HPDE6-E6E7 (cell line): ENCODE data around the gene TRA2B.
"Not testable (repeated sequence)": the region's sequence is repeated elsewhere in the genome, so short reads cannot be mapped to it uniquely, and the experiment has no call there.

ENCODE experiments used
- DNase-seq: peaks from one replicate; pipeline ENCODE4 v3.0.0; 2011; ENCODE audit warnings: missing footprints; ENCODE audit errors: extremely low spot score

The TRA2B gene

DNA sequence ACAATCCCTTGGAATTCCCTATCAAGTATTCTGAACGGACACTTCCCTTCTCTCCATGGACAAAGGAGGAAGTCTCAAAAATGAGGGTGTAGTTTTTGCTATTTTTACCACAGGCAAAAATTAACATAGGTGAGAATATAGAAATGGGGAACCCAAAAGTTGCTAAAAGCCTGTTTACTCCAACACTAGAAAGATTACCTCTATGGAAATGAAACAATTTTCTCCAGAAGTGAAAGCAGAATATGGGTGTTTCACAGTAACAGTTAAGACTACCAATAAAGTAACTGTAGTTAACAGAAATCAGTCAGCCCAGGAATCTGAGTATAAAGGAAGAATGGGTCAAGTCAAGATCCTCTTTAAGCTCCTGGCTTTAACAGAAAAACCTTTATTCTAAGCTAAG lies 9.3 kb downstream of the TRA2B start:
- no peak for DNase-seq

DNA sequence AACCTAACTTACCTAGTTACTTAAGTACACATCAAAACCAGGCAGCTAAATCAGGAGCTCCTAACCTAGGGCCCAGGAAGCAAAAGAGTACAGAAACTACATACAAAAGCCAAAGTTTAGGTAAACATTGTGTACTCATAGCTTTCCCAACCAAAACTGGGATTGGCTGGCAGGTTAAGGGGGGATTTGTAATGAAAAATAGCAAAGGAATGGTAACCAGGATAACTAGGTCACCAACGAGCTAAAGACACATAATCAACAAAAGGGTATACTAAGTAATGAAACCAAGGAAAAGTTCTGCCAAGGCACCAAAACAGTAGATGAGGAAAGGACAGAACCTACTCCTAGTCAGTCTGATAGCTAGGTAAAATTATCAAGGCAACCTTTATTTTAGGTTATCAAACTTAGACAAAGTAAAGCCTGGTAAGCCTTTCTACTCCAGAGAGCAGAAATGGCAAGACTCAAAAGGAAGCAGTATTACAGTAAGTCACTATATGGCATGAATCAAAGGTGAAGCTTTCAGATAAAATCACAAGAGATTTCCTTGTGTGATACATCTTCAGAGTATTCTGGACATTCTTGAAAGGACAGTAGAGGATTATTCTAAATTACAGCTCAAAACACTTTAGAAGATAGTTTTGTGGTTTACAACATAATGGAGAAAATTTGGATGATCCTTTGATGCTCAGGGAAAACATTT lies 10.2 kb downstream of the TRA2B start:
- DNase-seq = no peak

DNA sequence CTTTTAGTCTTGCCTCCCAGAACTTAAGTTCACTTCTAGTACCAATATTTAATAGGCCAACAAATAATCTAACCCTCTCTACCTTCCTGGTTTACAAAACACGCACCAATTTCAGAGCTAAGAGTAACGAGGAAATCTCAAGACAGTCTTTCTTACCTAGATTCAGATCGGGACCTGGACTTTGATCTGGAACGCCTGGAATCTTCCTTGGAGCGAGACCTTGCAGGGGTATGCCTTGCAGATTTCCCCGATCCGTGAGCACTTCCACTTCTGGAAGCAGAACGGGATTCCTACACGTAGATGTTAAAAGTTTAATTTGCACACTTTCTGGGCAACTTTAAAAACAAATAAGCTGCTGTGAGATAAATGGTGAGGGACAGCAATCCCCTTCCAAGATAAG lies 11.4 kb downstream of the TRA2B start:
- DNase-seq = no peak

DNA sequence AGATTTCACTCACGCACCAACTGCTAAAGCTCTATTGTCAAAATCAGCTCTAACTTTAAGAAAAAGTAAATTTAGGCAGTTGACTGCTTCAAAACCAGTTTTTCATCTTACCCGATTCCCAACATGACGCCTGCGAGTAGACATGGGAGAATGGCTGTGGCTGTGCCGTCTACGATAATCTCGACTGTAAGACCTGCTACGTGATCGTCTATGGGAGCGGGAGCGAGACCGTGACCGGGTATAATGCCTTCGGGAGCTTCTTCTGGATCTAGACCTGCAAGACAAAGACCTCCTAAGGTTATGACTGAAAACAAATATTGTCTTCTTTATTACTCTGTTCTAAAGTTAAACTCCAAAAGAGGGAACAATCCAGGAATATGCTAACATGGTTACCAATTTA lies 12.5 kb downstream of the TRA2B start:
- no peak for DNase-seq

DNA sequence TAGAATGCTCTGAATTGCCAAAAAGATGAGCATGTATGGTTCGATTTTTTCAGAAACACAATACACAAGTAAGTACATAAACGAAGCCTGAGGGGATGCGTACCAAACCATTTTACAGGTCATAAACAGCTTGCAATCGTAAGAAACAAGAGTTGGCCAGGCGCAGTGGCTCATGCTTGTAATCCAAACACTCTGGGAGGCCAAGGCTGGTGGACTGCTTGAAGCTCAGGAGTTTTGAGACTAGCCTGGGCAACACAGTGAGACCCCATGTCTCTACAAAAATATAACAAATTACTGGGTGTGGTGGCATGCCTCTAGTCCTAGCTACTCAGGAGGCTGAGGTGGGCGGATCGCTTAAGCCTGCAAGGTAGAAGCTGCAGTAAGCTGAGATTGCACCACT lies 13.4 kb downstream of the TRA2B start:
- DNase-seq = no peak

DNA sequence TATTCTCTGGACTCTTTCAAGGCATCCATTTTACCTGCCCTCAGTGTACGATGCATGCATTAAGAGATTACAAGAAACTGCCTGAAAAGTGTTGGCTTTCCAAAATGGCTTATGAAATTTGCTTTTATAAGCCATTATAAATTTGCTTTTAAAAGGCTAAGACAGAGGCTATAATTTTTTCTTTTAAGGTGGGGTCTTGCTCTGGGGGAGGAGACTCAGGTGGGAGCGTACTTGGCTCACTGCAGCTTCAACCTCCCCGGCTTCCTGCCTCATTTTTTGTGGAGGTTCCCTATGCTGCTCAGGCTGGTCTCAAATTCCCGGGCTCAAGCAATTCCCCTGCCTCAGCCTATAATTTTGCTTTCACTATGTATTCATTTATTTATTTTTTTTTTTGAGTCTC lies 17.6 kb downstream of the TRA2B start:
- DNase-seq = no peak

DNA sequence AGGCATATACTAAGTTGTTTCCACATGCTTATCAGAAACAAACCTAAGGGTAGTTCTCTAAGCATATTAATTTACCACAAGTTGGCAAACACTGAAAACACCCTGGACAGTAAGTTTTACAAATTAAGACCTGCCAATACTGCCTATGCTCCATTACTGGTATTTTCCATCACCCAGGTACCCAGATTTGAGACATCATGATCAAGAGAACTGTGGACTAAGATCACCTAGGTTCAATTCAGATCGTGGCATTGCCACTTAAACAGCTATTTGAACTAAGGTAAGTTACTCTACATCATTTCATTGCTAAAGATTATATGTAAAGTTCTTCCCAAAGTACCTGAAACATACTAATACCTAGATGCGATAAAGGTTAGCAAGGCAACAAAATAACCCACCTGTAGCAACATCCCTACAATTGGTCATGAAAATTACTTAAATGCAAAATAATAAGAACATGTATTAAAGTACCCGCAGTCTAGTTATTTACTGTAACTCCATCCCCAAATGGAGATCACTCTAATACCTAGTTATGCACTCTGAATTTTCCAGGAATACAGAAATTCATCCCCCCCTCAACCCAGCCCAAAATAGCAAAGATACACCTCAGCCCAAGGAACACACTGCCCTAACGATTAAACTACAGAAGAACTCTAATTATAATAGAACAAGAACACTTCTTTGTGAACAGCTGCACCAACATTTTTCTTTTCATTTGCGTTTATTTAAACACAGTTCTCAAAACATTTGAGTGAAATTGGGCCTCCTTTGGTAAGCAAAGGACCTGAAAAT lies 21.6 kb downstream of the TRA2B start:
- no peak for DNase-seq

DNA sequence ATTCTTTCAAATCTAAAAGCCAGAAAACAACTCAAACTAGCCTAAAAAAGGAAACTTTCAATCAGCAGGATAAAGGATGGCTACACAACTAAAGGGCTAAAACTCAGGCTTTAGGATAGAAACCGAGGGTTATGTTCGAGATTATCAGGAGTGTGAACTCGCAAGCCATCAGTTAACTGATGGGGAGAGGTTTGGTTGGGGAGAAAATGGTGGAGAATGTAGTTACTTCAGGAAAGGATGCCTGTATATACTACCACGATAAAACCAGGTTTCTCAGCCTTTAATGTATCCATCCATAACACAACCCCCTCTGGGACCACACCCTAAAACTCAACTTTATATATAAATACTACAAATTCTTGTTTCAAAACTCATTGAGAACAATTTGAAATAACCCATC lies 22.2 kb downstream of the TRA2B start:
- DNase-seq = no peak

DNA sequence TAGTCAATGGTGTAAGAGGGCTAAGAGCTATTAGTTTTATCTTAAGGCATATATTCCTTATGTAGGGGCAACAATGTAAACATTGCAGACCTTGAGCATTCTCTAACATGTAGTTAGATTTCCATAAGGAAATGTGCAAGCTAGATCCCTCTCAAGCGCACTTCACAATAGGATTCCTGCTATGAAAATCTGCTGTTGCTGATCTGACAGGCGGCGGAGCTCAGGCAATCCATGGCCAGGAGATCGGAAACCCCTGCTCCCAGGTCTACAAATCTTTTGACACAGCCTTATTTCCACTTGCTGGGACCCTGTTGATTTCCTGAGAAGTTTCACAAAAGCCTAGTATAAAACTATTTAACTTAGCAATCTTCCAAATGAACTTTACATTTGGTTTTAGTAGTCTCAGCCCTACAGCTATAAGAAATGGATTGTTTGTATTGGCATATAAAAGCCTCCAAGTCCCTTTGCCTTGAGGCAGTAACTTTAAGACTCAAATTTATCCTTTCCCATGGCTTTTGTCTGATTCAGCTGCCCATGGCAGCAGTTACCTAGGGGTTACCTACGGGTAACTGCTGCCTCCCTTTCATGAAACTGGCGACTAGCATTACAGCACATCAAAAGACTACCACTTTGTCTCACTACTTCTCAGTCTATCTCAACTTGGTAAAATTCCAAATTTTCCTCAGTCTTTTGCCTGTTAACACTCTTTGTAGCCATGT lies 22.7 kb downstream of the TRA2B start:
- no peak for DNase-seq

DNA sequence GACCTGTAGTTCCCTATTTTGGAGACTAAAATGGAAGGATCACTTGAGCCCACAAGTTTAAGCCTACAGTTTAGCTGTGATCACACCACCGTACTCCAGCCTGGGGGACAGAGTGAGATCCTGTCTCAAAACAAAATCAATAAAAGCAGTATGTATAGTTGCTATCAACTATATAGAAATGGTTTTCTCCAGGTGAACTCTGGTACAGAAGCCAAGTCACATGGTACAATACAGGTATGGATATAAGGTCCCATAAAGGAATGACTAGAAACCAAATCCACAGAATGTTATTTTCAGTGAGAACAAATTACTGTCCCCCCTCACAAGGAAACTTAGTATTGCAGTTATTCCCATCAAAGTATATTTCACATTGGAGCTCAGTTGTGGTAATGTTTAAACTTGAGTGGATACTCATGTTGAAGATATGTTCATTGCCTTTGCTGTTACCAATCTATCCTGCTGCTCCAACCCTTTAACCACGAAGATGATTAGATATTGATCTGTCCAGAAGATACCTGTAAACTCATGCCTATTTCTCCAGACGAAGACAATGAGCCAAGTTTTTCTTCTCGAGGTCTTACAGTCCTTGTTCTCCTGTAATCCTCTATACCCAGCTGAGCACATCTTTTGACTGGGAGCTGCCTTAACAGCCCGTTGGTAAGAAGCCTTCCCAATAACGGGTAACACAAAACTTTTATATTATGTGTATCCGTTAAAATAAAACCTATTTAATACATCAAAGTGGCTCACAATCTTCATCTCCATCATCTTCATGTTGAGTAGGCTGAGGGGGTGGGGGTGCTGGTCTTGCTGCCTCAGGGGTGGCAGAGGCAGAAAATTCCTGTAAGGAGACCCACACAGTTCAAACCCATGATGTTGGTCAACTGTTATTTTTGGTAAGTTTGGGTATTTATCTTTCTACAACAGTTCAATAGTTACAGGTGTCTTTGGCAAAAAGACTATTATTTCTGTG lies 24.6 kb downstream of the TRA2B start:
- DNase-seq = no peak

DNA sequence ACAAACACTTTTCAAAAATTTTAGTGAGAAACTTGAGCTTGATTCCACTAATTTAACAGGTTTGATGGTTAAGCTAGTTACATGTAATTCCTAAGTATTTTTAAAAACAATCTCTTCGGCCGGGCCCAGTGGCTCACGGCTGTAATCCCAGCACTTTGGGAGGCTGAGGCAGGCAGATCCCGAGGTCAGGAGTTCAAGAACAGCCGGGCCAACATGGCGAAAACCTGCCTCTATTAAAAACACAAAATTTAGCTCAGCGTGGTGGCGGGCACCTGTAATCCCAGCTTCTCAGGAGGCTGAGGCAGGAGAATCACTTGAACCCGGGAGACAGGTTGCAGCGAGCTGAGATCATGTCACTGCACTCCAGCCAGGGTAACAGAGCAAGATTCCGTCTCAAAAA lies 25.3 kb downstream of the TRA2B start:
- DNase-seq = no peak

DNA sequence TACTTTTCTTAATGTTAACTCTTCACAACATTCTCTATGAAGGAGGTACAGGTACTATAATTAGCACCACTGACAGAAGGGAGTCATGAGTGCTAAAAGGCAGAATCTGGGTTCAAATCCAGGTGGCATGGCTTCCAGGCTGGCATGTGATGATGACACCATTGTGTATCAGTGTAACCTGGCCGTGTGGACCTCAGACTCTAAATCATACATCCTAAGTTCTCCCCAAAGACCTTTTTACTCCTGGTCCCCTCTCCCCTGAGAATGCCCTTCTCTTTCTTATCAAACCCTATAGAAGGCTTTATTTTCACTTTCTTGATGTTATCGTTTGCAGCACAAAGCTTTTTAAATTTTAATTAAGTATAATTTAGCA lies 26.8 kb downstream of the TRA2B start:
- DNase-seq = not testable (repeated sequence)

DNA sequence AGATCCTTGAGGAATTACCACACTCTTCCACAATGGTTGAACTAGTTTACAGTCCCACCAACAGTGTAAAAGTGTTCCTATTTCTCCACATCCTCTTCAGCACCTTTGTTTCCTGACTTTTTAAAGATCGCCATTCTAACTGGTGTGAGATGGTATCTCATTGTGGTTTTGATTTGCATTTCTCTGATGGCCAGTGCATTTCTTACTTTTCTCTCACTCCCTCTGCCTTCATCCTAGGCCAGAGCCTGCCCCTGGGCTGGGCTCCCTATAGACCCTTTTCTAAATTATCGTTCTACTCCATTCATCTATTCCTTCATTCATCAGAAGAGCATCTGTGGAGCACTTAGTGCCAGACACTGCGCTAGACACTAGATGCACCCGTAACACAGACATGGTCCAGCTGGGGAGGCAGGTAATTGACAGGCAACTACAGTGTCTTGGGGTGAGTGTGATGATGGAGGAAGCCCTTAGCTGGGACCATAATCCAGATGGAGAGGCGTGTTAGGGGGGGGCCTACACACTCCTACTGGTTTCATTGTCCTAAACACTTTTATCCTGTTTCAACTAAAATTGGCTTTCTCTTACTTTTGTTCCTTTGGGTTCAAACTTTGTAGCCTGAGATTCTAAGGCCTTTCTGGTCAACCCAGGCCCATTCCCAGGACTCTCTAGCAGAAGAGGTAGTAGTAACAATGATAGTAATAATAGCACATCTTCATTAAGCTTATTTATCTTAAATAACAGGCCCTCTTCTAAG lies 27.3 kb downstream of the TRA2B start:
- not testable (repeated sequence) for DNase-seq

DNA sequence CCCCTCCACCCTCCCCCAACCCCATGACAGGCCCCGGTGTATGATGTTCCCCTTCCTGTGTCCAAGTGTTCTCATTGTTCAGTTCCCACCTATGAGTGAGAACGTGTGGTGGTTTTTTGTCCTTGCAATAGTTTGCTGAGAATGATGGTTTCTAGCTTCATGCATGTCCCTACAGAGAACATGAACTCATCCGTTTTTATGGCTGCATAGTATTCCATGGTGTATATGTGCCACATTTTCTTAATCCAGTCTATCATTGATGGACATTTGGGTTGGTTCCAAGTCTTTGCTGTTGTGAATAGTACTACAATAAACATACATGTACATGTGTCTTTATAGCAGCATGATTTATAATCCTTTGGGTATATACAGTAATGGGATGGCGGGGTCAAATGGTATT lies 27.9 kb downstream of the TRA2B start:
- not testable (repeated sequence) for DNase-seq

DNA sequence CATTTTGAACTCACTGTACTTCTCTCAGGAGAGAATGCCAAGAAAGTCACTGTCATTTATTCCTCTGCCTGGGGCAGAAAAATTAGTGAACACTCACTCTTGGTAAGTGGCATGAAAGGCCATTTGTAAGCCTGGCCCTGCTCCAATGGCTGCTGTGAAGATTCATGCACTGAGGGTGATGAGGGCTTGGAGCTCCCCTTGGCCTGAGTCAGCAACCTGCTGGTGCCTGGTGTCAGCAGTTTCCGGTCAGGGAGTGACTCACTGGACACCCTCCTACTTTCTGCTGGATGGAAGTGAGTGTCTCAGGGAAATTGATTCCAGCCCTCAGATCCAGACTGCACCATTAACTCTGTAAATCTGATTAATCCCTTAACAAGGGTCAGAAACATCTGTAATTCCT lies 37.6 kb downstream of the TRA2B start:
- peak; percentile 93 for DNase-seq

DNA sequence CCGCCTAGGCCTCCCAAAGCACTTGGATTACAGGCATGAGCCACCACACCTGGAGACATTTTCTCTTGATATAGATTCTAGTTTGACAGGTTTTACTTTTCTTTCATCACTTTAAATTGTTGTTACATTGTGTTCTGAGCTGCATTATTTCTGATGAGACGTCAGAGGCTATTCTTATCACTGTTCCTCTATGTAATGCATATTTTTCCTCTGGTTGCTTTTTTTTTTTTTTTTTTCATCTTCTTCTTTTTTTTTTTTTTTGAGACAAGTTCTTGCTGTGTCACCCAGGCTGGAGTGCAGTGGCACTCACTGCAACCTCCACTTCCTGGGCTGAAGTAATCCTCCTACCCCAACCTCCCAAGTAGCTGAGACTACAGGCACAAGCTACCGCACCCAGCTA lies 41.2 kb downstream of the TRA2B start:
- DNase-seq = no peak

DNA sequence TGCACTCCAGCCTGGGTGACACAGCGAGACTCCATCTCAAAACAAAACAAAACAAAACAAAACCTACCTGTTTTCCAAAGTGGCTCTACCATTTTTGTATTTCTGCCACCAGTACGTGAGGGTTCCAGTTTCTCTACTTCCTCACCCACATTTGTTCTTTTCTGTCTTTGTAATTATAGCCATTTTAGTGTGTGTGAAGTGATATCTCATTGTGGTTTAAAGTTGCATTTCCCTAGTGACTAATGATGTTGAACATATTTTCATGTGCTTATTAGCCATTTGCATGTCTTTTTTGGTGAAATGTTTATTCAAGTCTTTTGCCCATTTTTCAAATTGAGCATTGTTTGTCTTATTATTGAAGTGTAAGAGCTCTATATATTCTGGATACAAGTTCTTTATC lies 50.7 kb downstream of the TRA2B start:
- no peak for DNase-seq

DNA sequence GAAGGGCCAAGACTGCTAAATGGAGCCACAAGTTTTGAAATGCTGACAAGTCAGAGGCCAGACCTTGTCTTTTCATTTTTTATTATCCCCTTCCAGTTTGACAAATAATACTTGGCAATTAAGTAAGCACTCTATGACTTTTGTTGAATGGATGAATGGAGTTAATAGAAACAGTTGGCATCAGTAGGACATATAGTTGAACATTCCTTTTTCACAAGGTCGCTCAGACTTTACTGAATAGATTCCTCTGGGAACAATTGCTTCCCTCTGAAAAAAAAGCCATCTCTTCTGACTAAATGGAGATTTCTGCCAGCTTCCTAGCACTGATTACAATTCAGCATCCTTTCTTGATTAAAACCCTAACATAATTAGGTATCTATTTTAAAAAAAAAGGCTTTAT lies 53.2 kb downstream of the TRA2B start:
- DNase-seq = no peak

DNA sequence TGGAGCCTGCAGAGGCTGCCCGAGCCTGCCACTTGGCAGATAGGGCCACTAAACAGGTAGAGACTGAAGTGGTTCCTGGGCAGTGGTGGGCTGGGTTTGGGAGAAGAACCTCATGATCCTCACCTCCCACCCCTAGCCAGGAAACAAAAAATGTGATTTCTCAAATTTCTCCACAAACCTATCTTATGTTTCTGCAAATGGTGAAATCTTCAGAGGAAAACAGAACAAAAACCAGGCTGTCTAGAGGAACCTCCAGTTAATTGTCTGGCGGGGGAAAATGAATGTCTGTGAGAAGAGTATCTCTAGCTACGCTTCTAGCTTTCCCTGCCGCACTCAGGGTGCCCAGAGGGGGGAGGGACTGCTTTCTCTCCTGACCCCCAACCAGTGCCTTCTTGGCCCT lies 55.9 kb downstream of the TRA2B start:
- no peak for DNase-seq

DNA sequence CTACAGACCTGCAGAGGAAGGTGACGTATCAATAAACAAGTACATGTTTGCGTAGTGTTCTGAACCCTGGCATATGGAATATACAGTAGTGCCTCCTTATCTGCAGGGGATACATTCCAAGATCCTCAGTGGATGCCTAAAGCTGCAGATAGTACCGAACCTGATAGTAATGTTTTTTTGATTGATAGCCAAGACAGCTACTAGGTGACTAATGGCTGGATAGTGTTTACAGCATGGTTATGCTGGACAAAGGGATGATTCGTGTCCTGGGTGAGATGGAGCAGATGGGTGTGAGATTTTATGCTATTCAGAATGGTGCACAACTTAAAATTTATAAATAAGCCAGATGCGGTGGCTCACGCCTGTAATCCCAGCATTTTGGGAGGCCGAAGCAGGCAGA lies 57.2 kb downstream of the TRA2B start:
- DNase-seq = no peak

DNA sequence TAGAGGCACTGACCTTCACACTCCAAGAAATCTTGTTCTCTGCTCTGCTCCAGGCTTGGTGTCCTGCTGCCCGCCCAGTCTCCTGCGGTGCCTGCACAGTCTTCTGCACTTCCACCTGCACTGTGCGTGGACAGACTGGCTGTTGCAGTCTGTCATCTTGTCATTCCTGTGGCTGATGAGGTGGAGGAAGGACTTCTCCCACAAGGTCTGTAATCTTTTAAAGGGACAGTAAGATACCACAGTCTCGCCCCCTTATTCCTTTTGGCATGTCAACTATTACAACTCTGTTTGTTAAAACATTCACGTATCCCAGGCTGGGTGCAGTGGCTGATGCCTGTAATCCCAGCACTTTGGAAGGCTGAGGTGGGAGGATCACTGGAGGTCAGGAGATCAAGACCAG lies 58.9 kb downstream of the TRA2B start:
- no peak for DNase-seq
